NCI-H524 (cell line): ENCODE data around the gene CRYBB2.
A peak's percentile ranks its signal among the peaks of the same experiment; 100 is the strongest.
"Not testable (repeated sequence)": the region's sequence is repeated elsewhere in the genome, so short reads cannot be mapped to it uniquely, and the experiment has no call there.

ENCODE experiments used
- DNase-seq, 2 experiments: peaks; one replicate each; lab custom pipeline; 2025; lab: John Stamatoyannopoulos, UW

Gene CRYBB2

GRCh38 chr22:25219211-25219689, at the start of gene CRYBB2:
Gene CRYBB2, plus strand, starts transcription at chr22:25219639. Its CDS starts 1,791 bp downstream, at chr22:25221430.
- DNase-seq = no peak

DNA sequence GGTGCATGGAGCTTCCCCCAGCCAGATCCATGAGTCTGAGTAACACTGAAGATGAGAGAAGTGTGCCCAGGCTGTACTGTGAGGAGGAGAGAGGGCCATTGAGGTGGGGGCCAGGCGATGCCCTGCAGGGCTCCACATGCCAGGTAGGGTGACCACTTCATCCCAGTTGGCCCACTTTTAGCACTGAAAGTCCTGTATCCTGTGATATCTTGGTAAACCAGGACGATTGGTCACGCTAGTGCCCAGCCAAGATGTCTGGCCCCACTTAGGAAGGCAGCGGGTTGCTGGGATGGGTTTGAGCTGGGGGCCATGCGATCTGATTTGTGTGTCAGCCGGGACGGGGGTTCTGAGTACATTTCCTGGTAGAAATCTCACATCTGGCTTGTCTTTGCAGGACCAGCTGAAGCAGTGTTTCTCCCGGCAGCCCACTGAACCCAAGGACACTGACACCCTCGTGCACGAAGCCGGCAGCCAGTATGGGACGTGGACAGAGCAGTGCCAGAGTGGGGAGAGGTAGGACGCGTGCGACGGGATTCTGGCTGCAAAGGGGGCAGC, 48.9 kb upstream of the CRYBB2 start:
- DNase-seq = no peak

DNA sequence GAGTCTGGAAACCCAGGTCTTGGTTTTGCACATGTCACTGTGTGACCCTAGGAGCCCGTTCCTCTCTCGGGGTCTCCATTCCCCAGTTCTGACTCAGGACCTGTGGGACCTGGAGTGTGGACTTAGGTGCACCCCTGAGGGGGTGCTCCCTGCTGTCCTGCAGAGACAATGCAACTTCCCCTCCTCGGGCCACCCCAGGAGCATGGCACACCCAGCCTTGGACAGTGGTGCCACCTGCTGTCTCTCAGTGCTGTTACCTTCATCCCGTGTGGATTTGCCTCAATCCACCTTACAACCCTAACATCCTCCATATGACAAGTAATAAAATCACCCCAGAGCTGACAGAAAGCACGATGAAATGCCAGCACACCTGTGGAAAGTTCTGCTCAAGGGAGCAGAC, 47.3 kb upstream of the CRYBB2 start:
- DNase-seq = peak in 1 of 2 experiments; percentile 28

DNA sequence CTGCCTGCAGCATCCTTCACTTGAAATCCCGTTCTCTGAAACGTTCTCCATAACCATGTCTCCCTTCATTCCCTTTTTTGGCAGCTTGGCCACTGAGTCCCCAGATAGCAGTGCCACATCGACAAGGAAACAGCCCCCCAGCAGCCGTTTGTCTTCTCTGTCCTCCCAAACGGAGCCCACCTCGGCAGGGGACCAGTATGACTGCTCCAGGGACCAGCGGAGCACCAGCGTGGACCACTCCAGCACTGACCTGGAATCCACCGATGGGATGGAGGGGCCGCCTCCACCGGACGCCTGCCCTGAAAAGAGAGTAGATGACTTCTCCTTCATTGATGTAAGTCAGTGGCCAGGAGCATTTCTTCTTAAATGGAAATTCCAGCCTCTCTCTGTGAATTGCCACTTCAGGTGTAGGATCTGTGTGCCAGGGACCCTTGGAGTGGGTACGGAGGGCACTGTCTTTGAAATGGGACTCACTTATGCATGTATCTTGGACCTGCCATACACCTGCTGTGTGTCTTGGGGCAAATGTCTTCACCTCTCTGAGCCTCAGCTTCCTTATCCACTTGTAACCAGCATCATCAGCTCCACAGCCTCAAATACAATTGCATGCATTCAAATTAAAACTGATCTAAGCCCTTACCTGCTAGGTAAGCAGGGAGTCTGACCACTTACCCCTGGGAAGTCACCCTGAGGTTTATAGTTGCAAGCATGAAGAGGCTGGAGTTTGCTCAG, 45.1 kb upstream of the CRYBB2 start:
- DNase-seq = no peak

DNA sequence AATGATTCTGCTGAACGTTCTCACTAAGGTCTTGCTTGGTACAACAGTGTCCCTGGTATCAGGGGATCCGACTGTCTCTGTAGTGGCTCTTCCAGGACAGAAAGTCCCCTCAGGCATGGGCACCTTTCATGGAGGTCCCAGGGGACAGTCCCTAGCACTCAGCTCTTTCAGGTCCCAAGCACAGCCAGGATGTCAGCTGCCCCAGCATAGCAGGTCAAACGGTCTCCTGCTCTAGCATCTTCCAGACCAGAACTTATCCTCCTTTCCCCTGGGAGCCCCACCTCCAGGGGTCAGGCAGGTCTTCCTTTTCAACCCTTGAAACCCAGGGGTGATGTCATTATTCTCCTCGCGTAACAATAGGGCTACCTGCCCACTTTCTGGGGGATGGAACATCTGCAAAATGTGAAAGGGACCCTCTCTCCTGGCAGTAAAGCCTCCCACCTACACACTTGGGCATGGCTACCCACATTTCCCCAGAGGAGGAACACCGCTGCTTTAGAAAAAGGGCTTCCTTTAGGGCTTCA, 44.5 kb upstream of the CRYBB2 start:
- DNase-seq = no peak

DNA sequence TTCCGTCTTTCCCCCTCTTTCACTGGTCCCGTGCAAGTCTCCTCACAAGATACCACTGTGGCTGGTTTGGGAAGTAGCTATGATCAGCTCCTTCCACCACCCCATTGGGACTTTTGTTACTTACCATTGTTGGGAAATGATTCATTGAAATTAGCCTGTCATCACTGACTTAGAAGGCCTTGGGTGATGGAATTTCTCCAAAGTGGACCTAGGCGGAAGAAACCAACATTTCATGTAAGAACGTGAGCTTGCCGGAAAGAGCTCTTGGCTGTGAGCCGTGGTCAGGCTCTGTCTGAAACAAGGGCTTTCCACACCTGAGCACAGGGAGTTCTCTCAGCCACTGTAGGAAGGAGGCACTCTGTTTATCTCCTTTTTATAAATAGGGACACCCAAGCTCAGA, 43.3 kb upstream of the CRYBB2 start:
- DNase-seq = no peak

- no peak for DNase-seq
Measured at GRCh38 chr22:25176799-25177198, 42.6 kb upstream of the CRYBB2 start.

- DNase-seq = no peak
Measured at GRCh38 chr22:25177226-25177625, 42.2 kb upstream of the CRYBB2 start.

GRCh38 chr22:25177895-25178294, 41.5 kb upstream of the CRYBB2 start:
- DNase-seq = no peak

DNA sequence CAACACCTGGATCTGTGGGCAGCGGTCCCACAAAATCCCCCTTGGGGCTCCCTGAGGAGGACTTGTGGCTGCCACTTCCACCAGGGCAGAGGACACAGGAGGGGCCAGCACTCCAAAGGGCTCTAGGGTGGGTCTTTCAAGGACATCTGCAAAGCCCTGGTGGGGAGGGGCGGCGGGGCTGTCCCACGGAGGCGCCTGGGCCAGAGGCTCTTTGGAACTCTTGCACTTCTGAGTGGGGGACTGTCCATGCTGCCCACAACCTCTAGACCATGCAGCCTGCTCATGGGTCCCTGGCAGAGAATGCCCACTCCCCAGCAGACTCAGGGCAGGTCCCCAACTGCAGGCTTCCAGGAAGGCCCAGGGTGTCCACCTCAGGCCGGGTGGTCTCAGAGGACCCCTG, 41.1 kb upstream of the CRYBB2 start:
- not testable (repeated sequence) for DNase-seq

- DNase-seq = not testable (repeated sequence)
Measured at GRCh38 chr22:25178869-25179631, 40.4 kb upstream of the CRYBB2 start.

- no peak for DNase-seq
Measured at GRCh38 chr22:25182131-25183110, 37.0 kb upstream of the CRYBB2 start.

- no peak for DNase-seq
Measured at GRCh38 chr22:25183949-25184619, 35.4 kb upstream of the CRYBB2 start.

GRCh38 chr22:25186140-25186539, 33.3 kb upstream of the CRYBB2 start:
- no peak for DNase-seq

- no peak for DNase-seq
Measured at GRCh38 chr22:25187469-25187868, 32.0 kb upstream of the CRYBB2 start.

GRCh38 chr22:25192406-25192805, 27.0 kb upstream of the CRYBB2 start:
- no peak for DNase-seq

- no peak for DNase-seq
Measured at GRCh38 chr22:25193130-25193529, 26.3 kb upstream of the CRYBB2 start.

DNA sequence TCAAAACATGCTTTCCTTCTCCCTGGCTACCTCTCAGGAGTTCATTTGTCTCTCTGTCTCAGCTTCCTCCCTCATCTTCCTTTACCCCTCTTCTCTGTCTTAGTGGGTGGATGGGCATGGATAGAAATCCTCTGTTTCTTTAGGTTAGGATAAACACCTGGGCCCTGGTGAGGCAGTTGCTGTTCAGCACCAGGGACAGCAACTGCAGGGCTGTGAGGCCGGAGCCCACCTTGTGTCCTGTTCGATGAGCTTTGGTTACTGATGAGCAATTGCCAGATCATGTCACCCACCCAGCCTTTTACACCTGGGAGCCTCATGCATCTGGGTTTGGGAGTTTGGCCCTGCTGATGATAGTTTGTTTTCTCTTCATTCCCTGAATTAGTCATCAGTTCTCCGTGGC, 25.9 kb upstream of the CRYBB2 start:
- DNase-seq = no peak

DNA sequence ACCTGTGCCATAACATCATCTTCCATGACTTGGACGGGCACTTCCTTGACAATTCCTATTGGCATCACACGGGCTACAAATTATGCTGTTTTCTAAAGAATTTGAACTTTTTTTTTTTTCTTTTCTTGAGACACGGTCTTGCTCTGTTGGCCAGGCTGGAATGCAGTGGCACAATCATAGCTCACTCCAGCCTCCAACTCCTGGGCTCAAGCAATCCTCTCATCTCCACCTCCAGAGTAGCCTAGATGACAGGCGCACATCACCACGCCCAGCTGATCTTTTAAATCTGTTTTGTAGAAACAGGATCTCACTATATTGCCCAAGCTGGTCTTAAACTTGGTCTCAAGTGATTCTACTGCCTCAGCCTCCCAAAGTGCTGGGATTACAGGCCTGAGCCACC, 23.1 kb upstream of the CRYBB2 start:
- DNase-seq = no peak

DNA sequence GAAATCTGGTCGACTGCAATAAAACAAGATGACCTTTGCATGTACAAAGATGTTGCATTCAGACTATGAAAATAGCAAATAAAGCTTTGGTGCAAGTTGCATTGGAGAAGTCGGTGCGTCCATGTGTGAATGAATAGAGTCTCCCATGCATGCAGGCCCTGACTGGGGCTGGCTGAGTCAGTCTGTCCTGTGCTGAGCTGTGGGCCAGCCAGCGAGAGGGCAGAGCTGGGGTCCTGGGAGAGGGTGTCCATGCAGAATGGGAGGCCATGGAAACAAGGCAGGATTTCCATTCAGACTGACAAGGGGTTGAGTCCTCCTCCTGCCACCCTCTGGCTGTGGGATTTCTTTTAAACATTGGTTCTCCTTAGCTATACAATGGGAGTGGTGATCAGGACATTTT, 22.1 kb upstream of the CRYBB2 start:
- no peak for DNase-seq
